Fibroblast of skin of scalp (primary cell): ENCODE measurements around the gene WFDC5.

Experiments
- DNase-seq: peaks from one replicate; pipeline ENCODE4 v3.0.0-alpha.2; 2013

Gene WFDC5

GRCh38 chr20:45113865-45114264 is 1.1 kb downstream of the WFDC5 start:
- no peak for DNase-seq

DNA sequence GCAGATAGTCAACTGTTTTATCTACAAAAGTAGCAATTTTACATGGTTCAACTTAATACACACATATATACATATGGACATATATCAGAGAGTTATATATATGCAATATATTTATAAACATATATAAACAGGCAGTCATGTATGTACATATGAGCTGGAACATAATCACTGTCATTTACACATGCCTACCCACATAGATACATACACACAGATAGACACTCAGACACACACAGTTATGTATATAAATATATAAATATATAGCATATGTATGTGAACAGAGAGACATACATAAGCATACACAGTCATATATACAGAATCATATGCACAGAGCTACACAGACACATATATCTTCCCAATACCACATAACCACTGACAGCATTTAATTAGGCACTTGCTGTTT is 2.2 kb downstream of the WFDC5 start:
- no peak for DNase-seq

DNA sequence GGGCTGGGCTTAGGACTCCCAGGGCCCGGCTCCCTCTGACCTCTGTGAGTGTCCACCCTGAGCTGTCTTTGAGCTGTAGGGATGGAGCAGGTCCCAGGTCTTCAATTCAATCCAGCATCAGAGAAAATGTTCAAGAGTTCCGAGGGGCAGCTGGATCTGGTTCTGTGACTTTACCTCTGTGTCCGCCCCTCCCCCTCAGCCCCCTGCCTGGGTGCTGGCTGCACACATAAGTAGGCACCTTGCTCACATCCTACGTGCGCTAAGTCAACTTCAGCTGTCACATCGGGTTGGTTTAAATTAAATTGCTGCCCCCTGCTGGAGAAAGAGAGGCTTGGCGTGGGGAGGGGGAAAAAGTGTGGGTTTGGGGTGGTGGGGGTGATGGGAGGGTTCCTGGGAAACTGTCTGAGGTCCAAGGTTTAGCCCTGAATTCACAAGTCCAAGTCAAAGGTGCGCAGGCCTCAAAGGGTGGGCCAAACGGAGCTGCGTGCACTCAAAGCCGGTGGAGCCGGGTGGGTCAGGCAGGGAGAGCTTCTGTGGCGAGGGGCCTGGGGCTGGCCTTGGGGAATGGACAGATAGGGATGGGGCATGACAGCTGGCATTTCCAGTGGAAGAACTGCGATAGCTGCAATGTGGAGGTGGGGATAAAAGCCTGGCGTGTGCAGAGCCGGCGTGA is 3.0 kb downstream of the WFDC5 start:
- DNase-seq = peak; percentile 11

- DNase-seq = no peak
Measured at GRCh38 chr20:45111285-45111684, 3.7 kb downstream of the WFDC5 start.

DNA sequence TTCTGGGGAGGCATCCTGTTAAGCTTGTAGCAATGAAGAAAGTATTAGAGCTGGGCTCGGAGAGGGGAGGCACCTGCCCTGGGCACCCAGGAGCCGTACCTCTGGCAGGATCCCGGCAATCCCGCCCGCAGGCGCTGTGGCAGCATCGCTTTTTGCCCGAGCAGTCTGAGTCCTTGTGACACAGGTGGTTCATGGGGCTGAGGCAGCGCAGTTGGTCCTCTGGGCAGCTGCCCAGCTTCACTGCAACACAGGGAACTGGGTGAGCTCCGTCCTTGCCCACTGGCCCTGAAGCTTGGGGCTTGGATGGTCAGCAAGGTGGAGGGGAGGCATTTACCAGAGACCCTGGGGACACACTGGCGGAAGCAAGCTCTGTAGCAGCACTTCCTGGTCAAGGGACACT is 4.7 kb downstream of the WFDC5 start:
- DNase-seq = no peak

- no peak for DNase-seq
Measured at GRCh38 chr20:45109634-45110033, 5.3 kb downstream of the WFDC5 start.

GRCh38 chr20:45105317-45105716 is 9.7 kb downstream of the WFDC5 start:
- DNase-seq = no peak

GRCh38 chr20:45104786-45105185 is 10.2 kb downstream of the WFDC5 start:
- DNase-seq = peak; percentile 83

- DNase-seq = no peak
Measured at GRCh38 chr20:45103072-45103471, 11.9 kb downstream of the WFDC5 start.

DNA sequence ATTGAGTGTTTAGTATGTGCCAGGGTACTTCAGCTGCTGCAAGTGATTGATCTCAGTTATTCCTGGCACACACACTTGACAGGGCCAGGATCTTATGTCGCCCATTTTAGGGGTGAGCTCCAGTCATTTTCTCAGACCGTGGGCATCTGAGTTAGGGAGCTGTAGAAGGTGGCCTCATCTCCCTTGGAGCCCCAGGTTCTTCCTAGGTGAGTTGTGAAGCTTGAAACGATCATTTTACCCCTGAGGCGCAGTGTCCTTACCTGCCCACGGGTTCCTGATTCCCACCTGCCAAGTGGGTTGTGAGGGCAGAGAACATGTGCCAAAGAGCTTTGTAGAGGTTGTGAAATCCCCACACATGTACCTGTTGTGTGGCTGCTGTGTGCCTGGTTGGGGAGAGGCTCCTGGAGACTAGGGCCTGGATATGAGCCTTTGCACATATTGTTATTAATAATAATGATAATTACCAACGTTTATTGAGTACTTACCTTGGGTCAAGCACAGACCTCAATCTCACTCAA is 13.6 kb downstream of the WFDC5 start:
- DNase-seq = no peak

DNA sequence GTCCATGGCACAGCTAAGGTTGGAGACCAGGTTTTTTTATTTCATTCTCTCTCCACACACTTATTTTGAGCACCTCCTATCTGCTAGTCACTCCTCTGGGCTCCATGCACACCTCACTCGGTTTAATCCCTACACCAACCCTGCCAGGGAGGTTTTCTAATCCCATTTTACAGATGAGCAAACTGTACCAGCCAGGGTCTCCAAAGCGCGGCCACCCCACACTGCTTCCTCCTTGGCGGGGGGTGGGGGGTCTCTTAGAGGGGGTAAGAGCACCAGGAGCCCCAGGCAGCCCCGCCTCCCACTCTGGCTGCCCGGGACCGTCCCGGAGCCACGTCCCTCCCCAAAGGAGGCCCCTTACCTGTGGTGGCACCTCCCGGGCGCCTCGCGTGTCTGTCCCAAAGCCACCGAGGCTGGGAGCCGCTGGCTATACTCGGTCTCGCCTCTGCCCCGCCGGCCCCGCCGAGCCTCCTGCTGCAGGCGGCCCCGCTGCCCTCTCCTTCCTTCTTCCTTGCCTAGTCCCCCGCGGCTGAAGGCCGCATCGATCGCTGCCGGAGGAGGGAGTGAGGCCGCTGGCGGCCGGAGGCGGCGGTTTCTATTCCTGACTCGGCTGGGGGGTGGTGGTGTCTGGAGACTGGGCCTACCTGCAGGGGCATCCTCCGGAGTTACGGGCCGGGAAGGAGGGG is 14.3 kb downstream of the WFDC5 start, which contains the start of gene KCNS1:
Gene KCNS1 (minus strand): TSS at position 565 of the 683 bp plus-strand sequence. CDS start 1,891 bp downstream, outside the sequence.
- peak; percentile 25 for DNase-seq

- DNase-seq = peak; percentile 49
Measured at GRCh38 chr20:45098103-45098773, 16.7 kb downstream of the WFDC5 start.

GRCh38 chr20:45097485-45098102 is 17.4 kb downstream of the WFDC5 start:
- peak; percentile 50 for DNase-seq

DNA sequence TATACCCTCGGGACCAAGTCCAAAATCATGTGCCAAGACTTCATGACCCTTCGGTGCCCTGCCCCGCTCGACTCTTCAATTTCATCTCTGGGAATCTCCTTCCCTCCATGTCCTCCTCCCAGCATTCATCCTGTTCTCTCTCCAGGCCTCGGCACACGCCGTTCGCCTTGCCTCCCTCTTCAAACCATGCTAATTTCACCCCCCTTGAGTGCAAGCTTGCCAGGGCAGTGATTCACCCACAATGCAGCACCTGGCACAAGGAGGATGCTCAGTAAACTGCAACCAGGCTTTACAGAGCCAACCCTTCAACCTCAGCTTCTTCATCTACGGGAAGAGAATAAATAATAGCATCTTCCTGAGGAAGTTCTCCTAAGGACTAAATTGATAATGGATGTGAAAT is 18.2 kb downstream of the WFDC5 start:
- DNase-seq = no peak

DNA sequence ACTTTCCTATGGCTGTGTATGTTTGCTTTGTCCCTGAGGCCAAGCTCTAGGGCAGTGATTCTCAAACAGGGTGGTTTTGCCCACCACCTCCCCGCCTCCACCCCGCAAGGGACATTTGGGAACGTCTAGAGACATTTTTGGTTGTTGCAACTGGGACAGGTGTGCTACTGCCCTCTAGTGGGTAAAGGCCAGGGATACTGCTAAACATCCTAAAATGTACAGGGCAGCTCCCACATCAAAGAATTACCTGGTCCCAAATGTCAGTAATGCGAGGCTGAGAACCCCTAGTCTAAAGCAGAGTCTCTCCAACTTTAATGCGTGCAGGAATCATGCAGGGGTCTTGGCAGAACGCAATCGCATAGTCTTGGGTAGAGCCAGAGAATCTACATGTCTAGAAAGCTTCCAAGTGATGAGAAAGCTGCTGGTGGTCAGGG is 19.2 kb downstream of the WFDC5 start:
- peak; percentile 69 for DNase-seq

GRCh38 chr20:45094864-45095574 is 20.0 kb downstream of the WFDC5 start:
- no peak for DNase-seq

GRCh38 chr20:45094201-45094600 is 20.8 kb downstream of the WFDC5 start:
- no peak for DNase-seq

- peak; percentile 70 for DNase-seq
Measured at GRCh38 chr20:45092898-45093297, 22.1 kb downstream of the WFDC5 start.

DNA sequence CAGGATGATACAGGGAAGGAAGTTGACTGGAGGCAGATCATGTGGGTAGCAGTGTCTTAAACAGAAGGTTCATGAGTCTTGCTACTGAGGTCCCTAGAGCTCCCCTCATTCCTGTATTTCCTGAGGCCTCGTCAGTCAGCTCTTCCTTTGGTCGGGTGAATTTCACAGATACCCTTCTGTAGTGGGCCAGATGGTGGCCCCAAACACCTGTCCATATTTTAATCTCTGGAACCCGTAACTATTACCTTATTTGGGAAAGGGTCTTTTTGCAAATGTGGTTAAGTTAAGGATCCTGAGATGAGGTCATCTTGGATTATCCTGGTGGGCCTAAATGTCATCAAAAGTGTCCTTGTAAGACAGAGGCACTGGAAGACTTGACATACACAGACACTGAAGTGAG is 23.6 kb downstream of the WFDC5 start:
- DNase-seq = no peak

DNA sequence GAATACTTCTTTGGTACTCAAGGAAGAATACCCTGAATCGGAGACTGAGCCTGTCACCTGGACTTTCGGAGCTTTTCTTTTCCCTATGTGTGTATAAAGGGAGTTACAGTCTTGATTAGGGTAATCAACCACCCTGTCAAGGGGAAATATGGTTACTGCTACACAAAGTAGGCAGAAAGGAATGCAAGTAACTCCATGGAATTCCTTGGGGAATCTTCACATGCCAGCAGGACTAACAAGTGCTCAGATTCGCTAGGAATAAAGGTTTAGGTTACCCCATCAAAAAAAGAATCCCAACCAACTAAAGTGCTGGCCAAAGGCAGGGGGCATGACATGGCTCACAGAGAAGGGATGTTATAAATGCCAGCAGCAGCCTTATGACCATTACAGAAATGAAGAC is 24.5 kb downstream of the WFDC5 start:
- peak; percentile 79 for DNase-seq

DNA sequence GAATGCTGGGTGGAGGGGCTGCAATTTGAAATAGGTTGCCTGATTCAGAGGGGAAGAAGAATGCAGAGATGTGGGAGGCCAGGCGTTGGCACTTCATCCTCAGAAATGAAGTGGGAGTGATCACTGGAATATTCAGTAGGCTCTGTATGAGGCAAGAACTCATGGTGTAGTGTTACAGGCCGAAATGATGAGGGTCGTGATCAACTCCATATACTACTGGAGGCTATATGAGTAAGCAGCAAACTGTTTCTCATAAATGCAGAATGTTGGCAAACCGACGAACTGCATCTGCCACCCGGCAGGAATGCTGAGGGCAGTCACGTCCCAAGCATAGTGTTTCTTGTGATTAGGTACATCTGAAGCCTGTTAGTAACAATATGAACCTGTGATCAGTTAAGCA is 26.7 kb downstream of the WFDC5 start:
- DNase-seq = peak; percentile 96

DNA sequence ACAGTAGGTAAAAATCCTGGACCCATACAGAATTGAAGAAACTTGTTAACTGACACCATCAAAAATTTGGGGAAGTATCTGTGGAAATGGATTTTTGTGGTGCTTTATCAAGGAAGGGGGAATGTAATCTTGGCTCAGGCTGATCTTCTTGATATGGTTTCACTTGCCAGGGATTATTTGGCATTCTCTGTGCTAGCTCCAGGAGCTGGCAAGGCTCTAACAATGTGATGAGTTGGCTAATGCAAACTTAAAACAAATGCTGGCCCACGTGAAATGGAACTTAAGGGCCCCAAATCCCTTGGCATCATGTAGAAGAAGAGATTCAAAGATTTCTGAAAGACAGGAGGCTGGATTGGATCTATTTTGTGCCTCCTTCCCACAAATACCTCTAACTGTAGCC is 27.2 kb downstream of the WFDC5 start:
- DNase-seq = no peak
